NT2/D1 (cell line): ENCODE results near the gene BTG1.

Experiments used
- SUZ12 ChIP-seq: IDR thresholded peaks from 2 replicates; pipeline ENCODE4 v1.6.1; 2011; ENCODE audit not compliant: insufficient read length, insufficient read depth; ENCODE audit errors: extremely low read depth
- YY1 ChIP-seq: IDR thresholded peaks from 2 replicates; pipeline ENCODE4 v1.6.1; 2011; ENCODE audit not compliant: insufficient read length, insufficient read depth
- ZNF274 ChIP-seq: IDR thresholded peaks from 2 replicates; pipeline ENCODE4 v1.6.1; 2011; ENCODE audit warnings: mild to moderate bottlenecking, low read depth, low read length

DNA sequence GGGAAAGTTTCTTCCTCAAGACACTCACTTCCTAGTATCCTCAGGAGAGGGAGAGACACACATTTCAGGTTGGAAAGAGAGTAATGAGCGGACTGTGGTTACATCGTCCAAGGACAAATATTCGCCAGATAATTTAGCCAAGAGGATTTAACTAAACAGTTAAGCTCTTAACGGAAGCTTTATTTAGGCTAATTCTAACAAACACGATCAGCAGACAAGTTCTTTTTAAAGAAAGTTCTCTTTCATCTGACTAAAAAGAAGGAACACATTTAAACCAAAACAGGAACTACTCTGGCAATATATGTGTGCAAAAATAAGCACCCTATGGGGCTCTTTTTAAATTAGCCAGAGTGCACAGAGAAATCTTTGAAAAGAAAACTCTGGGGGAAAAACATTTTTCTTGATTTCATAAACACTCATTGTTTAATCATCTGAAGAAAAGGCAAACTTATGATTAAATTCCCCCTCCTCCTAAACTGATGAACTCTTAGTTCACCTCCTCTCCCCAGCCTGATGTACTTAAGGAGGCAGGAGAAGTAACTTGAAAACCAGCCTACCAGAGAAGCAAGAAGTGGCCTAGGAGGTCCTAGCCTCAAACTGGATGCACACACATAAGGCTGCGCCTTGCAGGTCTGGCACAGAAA, 13.3 kb upstream of the BTG1 start:
- no peak for TF ChIP-seq SUZ12
- TF ChIP-seq ZNF274, result no peak
- no peak for TF ChIP-seq YY1
